Tibial artery (tissue), 4 donors: ENCODE measurements around the gene FGFR2.

Source experiments
- DNase-seq, 2 donors: peaks; one replicate each; pipeline ENCODE4 v3.0.0-alpha.2; 2019
- H3K27ac ChIP-seq, 2 donors: fragments of 200-600 bp; sonication (generic) in 1 of 2; 1 replicate in 1 of 2; 2 replicates in 1 of 2; pipeline ENCODE4 v1.5.1; 2018 to 2019; ENCODE audit warnings: mild to moderate bottlenecking in 1 of 2
- H3K27me3 ChIP-seq, 2 donors: fragments of 200-600 bp; sonication (generic) in 1 of 2; one replicate each; pipeline versions ENCODE4 v1.5.1 to v1.6.0; 2016 to 2019
- H3K36me3 ChIP-seq, 3 donors: fragments of 200-600 bp; sonication (generic) in 2 of 3; one replicate each; pipeline ENCODE4 v1.5.1; 2016 to 2019; ENCODE audit warnings: mild to moderate bottlenecking in 2 of 3
- H3K4me1 ChIP-seq, 4 donors: fragments of 200-600 bp; sonication (generic) in 2 of 4; 1 replicate in 3 of 4; 2 replicates in 1 of 4; pipeline ENCODE4 v1.5.1; 2016 to 2019
- H3K4me3 ChIP-seq, 2 donors: fragments of 200-600 bp; sonication (generic) in 1 of 2; 1 replicate in 1 of 2; 2 replicates in 1 of 2; pipeline ENCODE4 v1.5.1; 2018 to 2019; ENCODE audit warnings: mild to moderate bottlenecking in 2 of 2
- H3K9me3 ChIP-seq, 3 donors: fragments of 200-600 bp; sonication (generic) in 1 of 3; one replicate each; pipeline ENCODE4 v1.5.1; 2016 to 2019
- CTCF ChIP-seq, 2 experiments: fragments of 200-600 bp in 1 of 2; fragments of 450-650 bp in 1 of 2; IDR thresholded peaks; one replicate each; pipeline ENCODE4 v1.5.1; 2017 to 2019; ENCODE audit warnings: antibody characterized with exemption in 2 of 2, mild to moderate bottlenecking in 1 of 2, moderate library complexity in 1 of 2
- intact Hi-C: fragments of 100-400 bp; cut with DNase I; formaldehyde crosslinking; loops from one replicate; pipeline ENCODE4 v1.15.0; 2023; ENCODE audit warnings: low total_unique reads

Gene FGFR2

GRCh38 chr10:121610798-121611323 is 12.6 kb upstream of the FGFR2 start:
- Histone ChIP-seq H3K4me3 (no peak overlapping the region), H3K27me3 (peaks cover 0 to 12% of the 10 kb centered on the region in 2 donors), H3K27ac (no peak overlapping the region), H3K9me3 (no peaks in the 10 kb centered on the region), H3K36me3 (no peaks in the 10 kb centered on the region), H3K4me1 (peaks cover 0 to 8% (median 3%) of the 10 kb centered on the region in 4 donors)
- intact Hi-C loops, result loop anchor here (10.0 kb wide), 1 partner anchor 124 kb away; no protein-coding TSS in a partner anchor
- TF ChIP-seq CTCF (IDR thresholded peaks at IDR 0.05), result no peak
- DNase-seq, result no peak

GRCh38 chr10:121609426-121610380 is 11.5 kb upstream of the FGFR2 start:
- intact Hi-C loops, result loop anchor here (5.0 to 10.0 kb wide), 2 partner anchors 125 to 662 kb away; no protein-coding TSS in a partner anchor
- TF ChIP-seq CTCF (IDR thresholded peaks at IDR 0.05), result no peak
- H3K27me3 ChIP-seq, result peaks cover 0 to 12% of the 10 kb centered on the region in 2 donors

GRCh38 chr10:121608469-121609190 is 10.4 kb upstream of the FGFR2 start:
- intact Hi-C loops, result loop anchor here (5.0 kb wide), 1 partner anchor 661 kb away; no protein-coding TSS in a partner anchor
- Histone ChIP-seq H3K36me3 (no peaks in the 10 kb centered on the region), H3K27me3 (peaks cover 0 to 12% of the 10 kb centered on the region in 2 donors), H3K27ac (no peak overlapping the region), H3K4me3 (peak overlapping the region; percentile 43 to 52), H3K9me3 (no peaks in the 10 kb centered on the region), H3K4me1 (peaks cover 0 to 8% (median 3%) of the 10 kb centered on the region in 4 donors)
- TF ChIP-seq CTCF (IDR thresholded peaks at IDR 0.05), result peak; percentile 86 to 89
- DNase-seq, result peak in 1 of 2 donors; percentile 71

More at GRCh38 chr10:121609426-121610380, 11.5 kb upstream of the FGFR2 start:
- DNase-seq, result no peak
- Histone ChIP-seq H3K27ac (no peak overlapping the region), H3K36me3 (no peaks in the 10 kb centered on the region), H3K4me3 (no peak overlapping the region), H3K9me3 (no peaks in the 10 kb centered on the region), H3K4me1 (peaks cover 0 to 8% (median 3%) of the 10 kb centered on the region in 4 donors)

GRCh38 chr10:121607310-121608055 is 9.2 kb upstream of the FGFR2 start:
- Histone ChIP-seq H3K36me3 (no peaks in the 10 kb centered on the region), H3K4me3 (no peak overlapping the region), H3K4me1 (peaks cover 0 to 8% (median 3%) of the 10 kb centered on the region in 4 donors), H3K27me3 (peaks cover 0 to 12% of the 10 kb centered on the region in 2 donors), H3K27ac (no peak overlapping the region), H3K9me3 (no peaks in the 10 kb centered on the region)
- no peak for TF ChIP-seq CTCF (IDR thresholded peaks at IDR 0.05)
- intact Hi-C loops, result loop anchor here (5.0 kb wide), 1 partner anchor 660 kb away; no protein-coding TSS in a partner anchor
- DNase-seq, result no peak

GRCh38 chr10:121605708-121606107 is 7.5 kb upstream of the FGFR2 start:
- Histone ChIP-seq H3K4me3 (no peak overlapping the region), H3K36me3 (no peaks in the 10 kb centered on the region), H3K27me3 (peaks cover 0 to 12% of the 10 kb centered on the region in 2 donors), H3K9me3 (no peaks in the 10 kb centered on the region), H3K27ac (no peak overlapping the region), H3K4me1 (peaks cover 0 to 8% (median 3%) of the 10 kb centered on the region in 4 donors)
- intact Hi-C loops, result loop anchor here (5.0 kb wide), 1 partner anchor 658 kb away; no protein-coding TSS in a partner anchor
- no peak for DNase-seq
- no peak for TF ChIP-seq CTCF (IDR thresholded peaks at IDR 0.05)
